CD8-positive, alpha-beta memory T cell (primary cell): ENCODE results near the gene STK35. TPM values are rescaled to one million over a fixed set of nuclear protein-coding genes. Genes with fewer than 3 reads are reported as not detected.

ENCODE experiments used
- CTCF ChIA-PET: fragments of 350-600 bp; sonication (Branson Sonifier 250); formaldehyde crosslinking; loops from one replicate; lab custom pipeline; 2021; ENCODE audit warnings: antibody characterized with exemption; lab: Charles Lee
- POLR2A ChIA-PET: fragments of 350-600 bp; sonication (Branson Sonifier 250); formaldehyde crosslinking; loops from one replicate; lab custom pipeline; 2021; ENCODE audit warnings: antibody characterized with exemption; lab: Charles Lee
- DNase-seq, 5 donors: peaks; one replicate each; pipeline versions ENCODE4 v3.0.0 to v3.0.0-alpha.2; 2020 to 2022; ENCODE audit warnings: mixed read lengths in 1 of 5
- H3K27ac ChIP-seq: one replicate; pipeline ENCODE4 v1.7.0; 2013; ENCODE audit warnings: low read depth, mild to moderate bottlenecking, low read length, moderate library complexity
- H3K27me3 ChIP-seq: 2 replicates; pipeline ENCODE4 v1.7.0; 2013; ENCODE audit warnings: low read length, mild to moderate bottlenecking; ENCODE audit not compliant: insufficient read depth, poor library complexity, severe bottlenecking
- H3K36me3 ChIP-seq: 2 replicates; pipeline ENCODE4 v1.7.0; 2013; ENCODE audit warnings: mild to moderate bottlenecking, low read length, moderate library complexity; ENCODE audit not compliant: insufficient read depth
- H3K4me1 ChIP-seq: 2 replicates; pipeline ENCODE4 v1.7.0; 2013; ENCODE audit warnings: mild to moderate bottlenecking, low read length, moderate library complexity; ENCODE audit not compliant: insufficient read depth
- H3K4me3 ChIP-seq: 2 replicates; pipeline ENCODE4 v1.7.0; 2013; ENCODE audit warnings: mild to moderate bottlenecking, low read length
- H3K9me3 ChIP-seq: 2 replicates; pipeline ENCODE4 v1.7.0; 2013; ENCODE audit warnings: mild to moderate bottlenecking, low read length
- H3K27ac Mint-ChIP-seq, 8 donors: one replicate each; pipeline ENCODE4 v1.8.0; 2020 to 2021; ENCODE audit warnings: mixed read lengths in 8 of 8, mild to moderate bottlenecking in 6 of 8, inconsistent platforms in 3 of 8, moderate library complexity in 3 of 8
- H3K27me3 Mint-ChIP-seq, 2 donors: one replicate each; pipeline ENCODE4 v1.8.0; 2020 to 2021; ENCODE audit warnings: mixed read lengths in 2 of 2, mild to moderate bottlenecking in 1 of 2, moderate library complexity in 1 of 2
- H3K36me3 Mint-ChIP-seq, 3 donors: one replicate each; pipeline ENCODE4 v1.8.0; 2020 to 2021; ENCODE audit warnings: mixed read lengths in 3 of 3, inconsistent platforms in 1 of 3, mild to moderate bottlenecking in 1 of 3
- H3K4me1 Mint-ChIP-seq, 3 donors: one replicate each; pipeline ENCODE4 v1.8.0; 2020 to 2021; ENCODE audit warnings: mixed read lengths in 3 of 3, inconsistent platforms in 1 of 3, mild to moderate bottlenecking in 1 of 3
- H3K4me3 Mint-ChIP-seq, 7 donors: one replicate each; pipeline ENCODE4 v1.8.0; 2020 to 2021; ENCODE audit warnings: mixed read lengths in 7 of 7, mild to moderate bottlenecking in 6 of 7, moderate library complexity in 4 of 7, inconsistent platforms in 2 of 7
- H3K9me3 Mint-ChIP-seq, 5 donors: one replicate each; pipeline ENCODE4 v1.8.0; 2020 to 2022; ENCODE audit warnings: mixed read lengths in 5 of 5, mild to moderate bottlenecking in 3 of 5, moderate library complexity in 2 of 5, inconsistent platforms in 1 of 5
- polyA plus RNA-seq: library from polyadenylated mRNA; unstranded; fragments of 300-500 nt; fragmentation: Illumina TruSeq; gene quantifications from one replicate; pipeline ENCODE4 v1.2.3, GENCODE V29; 2021
- total RNA-seq, 2 experiments: library from RNA; stranded (reverse); gene quantifications; one replicate each; pipeline ENCODE4 v1.2.3, GENCODE V29; 2021

Gene STK35
- total and polyA plus RNA-seq, 3 experiments from 2014 or later = 5.5 to 21.4 (median 21.1) TPM

DNA sequence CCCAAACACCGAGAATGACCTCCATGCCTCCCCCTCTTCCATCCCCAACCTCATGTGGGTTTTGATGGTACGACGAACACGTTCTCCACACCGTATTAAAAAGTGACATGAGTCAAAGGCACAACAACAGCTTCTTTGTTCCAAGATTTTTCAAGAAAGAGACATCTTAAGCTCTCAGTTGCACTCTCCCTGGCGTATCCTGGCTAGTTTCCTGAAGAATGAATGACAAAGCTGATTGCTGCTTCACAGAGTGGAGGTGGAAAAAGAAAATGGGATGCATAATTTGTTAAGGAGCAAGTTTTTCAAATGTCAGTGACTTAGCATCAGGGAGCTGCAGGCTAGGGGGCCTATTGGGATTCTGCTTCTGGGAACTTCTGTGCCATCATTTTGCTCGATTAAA lies 95.5 kb downstream of the STK35 start:
- no peak overlapping the region for H3K27ac Mint-ChIP-seq
- Histone ChIP-seq H3K36me3 (no peaks in the 10 kb centered on the region), H3K27ac (no peak overlapping the region), H3K27me3 (peaks cover 3% of the 10 kb centered on the region), H3K9me3 (no peaks in the 10 kb centered on the region), H3K4me1 (no peaks in the 10 kb centered on the region), H3K4me3 (no peak overlapping the region)
- DNase-seq = no peak
- H3K4me1 Mint-ChIP-seq = no peaks in the 10 kb centered on the region
- H3K9me3 Mint-ChIP-seq = no peaks in the 10 kb centered on the region
- H3K27me3 Mint-ChIP-seq = peaks cover 8 to 55% of the 10 kb centered on the region in 2 donors
- no peak overlapping the region for H3K4me3 Mint-ChIP-seq
- H3K36me3 Mint-ChIP-seq = no peaks in the 10 kb centered on the region
- ChIA-PET CTCF (interaction anchor here (1.1 kb wide), 1 partner anchor 11 kb away, joined by 3 read pairs; no protein-coding TSS in a partner anchor), POLR2A (no interaction called here)

Other genes with a start within 250 kb of the STK35 start
- under 1 TPM; 0.53 to 0.66 TPM for gene SIRPA, start 206.4 kb upstream of the STK35 start, total RNA-seq
- not detected for gene SIRPA, start 206.4 kb upstream of the STK35 start, polyA plus RNA-seq
- gene PDYN, start 107.8 kb upstream of the STK35 start, total RNA-seq = not detected
- gene PDYN, start 107.8 kb upstream of the STK35 start, polyA plus RNA-seq = not detected
- gene TGM3, start 194.2 kb downstream of the STK35 start, total RNA-seq = not detected
- gene TGM3, start 194.2 kb downstream of the STK35 start, polyA plus RNA-seq = not detected